ENCODE results near the gene OR2T6. TPM values are rescaled to one million over a fixed set of nuclear protein-coding genes. Genes with fewer than 3 reads are reported as not detected.
"Not testable (repeated sequence)": the region's sequence is repeated elsewhere in the genome, so short reads cannot be mapped to it uniquely, and the experiment has no call there.

The OR2T6 gene, protein sequence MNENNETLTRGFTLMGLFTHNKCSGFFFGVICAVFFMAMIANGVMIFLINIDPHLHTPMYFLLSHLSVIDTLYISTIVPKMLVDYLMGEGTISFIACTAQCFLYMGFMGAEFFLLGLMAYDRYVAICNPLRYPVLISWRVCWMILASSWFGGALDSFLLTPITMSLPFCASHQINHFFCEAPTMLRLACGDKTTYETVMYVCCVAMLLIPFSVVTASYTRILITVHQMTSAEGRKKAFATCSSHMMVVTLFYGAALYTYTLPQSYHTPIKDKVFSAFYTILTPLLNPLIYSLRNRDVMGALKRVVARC
- not detected in 2 replicates for total RNA-seq (2014; rRNA removed; shearing (Covaris generic))

DNA sequence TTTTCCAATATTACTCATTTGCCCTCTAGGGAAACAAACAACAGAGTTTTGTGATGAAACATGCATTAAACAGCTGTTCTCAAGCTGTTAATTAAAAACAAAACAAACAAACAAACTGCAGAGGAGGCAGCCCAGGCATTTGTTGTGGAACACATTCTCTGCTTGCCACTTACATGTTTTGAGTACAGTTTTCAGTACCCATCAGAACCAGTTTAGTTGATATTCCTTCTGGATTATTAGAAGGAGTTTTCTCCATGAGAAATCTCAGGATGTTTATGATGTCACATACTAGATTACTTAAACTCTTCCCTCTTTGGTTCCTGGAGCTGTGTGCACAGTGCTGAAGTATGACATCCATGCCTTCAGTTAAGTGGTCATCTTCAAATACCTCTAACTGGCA lies at the start of gene OR2T6:
OR2T6 (plus strand) TSS at position 301 of the 400 bp plus-strand sequence. CDS start 11,863 bp downstream, outside the sequence.
- no peak for DNase-seq (ENCODE audit: low spot score)

DNA sequence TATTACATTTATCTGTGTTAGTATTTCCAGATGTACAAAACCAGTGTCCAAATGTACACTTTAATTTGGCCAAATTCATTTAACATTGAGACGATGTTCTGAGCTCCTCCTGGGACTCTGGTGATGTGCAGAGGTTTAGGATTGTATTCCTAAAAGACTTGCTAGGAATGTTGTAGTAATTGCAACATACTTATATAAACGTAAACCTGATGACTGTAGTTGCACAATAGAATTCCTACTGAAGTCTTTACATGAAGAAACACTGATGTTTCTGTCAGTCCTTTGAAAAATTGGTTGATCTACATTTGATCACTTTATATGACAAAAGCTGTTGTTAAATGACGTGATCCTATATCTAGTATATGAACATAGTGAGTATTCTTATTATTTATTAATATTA lies 32.1 kb upstream of the OR2T6 start:
- DNase-seq (ENCODE audit: low spot score): no peak

DNA sequence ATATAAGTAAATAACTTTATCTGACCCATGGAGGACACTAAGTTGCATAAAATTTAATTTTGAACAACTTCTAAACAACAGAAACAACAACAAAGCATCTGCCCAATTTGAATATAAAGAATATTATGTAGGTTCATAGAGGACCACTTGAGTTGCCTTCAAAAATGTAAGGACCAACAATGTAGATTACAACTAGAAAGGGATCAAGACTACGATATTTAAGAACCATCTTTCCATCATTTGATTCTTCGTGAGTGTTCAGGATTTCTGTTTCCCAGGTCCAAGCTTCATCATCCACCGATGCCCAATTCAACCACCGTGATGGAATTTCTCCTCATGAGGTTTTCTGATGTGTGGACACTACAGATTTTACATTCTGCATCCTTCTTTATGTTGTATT lies 27.1 kb upstream of the OR2T6 start, which contains the start of gene OR14C36:
OR14C36 (plus strand) TSS at position 301 of the 400 bp plus-strand sequence; CDS start at position 301, 0 bp downstream.
- no peak for DNase-seq (ENCODE audit: low spot score)

- DNase-seq (ENCODE audit: low spot score): no peak
Observed at GRCh38 chr1:248359415-248359814, 16.1 kb upstream of the OR2T6 start.

- no peak for DNase-seq (ENCODE audit: low spot score)
Observed at GRCh38 chr1:248361121-248361715, 14.3 kb upstream of the OR2T6 start, which contains the start of gene OR2T4. TSS of gene OR2T4 (plus strand) at chr1:248361665. CDS start at chr1:248361665, 0 bp downstream.

DNA sequence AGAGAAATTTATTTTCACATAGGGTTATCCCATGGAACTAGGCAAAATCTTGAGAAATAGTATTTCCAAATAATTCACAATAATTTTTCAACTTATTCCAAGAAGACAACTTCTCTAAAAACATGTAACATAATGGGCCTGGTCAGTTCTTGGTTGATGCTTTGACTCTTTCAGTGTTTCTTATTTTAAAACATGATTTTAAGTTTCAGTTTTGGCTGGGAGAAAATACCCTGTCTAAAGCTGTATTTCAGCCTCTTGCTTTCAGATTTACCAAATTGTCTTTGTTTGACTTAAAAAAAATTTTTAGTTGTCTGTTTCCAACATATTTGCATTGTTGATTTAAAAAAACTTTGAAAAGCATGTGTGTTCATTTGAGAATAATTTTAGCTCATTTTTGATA lies 8.9 kb upstream of the OR2T6 start:
- no peak for DNase-seq (ENCODE audit: low spot score)

DNA sequence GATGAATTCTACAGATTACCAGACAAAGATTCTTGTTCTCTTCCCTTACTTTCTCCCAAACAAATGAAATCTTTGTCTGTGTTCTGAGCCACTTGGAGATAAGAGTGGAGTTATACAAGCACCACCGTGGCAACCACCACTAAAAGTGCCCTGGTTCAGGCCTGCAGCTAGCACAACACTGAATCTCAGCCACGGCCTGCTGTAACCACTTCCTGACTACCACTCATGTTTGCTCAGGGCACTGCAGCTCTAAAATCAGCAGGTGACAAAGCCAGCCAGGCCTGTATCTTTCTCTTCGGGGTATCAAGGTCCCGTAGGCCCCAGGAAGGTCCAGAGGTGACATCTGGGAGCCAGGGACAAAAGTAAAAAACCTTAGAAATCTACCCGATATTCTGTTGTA lies 3.2 kb upstream of the OR2T6 start:
- no peak for DNase-seq (ENCODE audit: low spot score)

DNA sequence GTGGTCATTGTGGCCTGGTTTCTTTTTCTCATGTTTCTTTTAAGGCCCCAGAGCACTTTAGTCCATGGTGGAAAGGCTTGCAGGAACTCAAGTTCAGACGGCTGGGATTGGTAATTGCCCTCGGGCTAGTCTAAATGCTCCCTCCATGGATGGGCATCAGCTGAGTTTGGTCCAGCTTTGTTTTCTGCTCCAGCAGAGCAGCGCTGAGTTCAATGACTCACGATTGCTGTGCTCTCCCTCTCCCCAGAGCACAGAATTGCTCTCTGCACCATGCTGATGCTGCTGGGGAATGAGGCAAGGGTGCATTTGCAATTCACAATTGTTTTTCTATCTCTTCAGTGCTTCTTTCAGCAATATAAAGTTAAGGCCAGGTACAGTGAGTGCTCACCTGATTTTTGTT lies 1.8 kb upstream of the OR2T6 start:
- DNase-seq (ENCODE audit: low spot score): no peak

DNA sequence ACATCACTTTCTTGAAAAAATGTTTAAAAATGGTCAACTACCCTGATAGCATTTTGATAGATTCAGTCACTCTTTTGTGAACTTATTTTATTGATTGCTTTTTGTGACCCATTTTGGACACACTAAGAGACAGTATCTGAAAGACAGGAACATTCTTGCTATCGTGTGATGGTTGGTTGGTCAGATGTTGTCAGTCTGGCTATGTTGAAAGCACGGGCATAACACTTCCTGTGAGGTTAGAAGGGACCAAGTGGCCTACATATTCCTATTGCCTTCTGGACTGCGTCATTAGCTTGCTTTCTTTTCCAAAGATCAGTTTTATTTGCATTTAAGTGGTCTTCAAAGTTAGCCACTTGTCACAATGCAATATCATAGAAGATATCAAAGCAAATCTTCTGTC lies 1.4 kb downstream of the OR2T6 start:
- DNase-seq (ENCODE audit: low spot score): no peak

- no peak for DNase-seq (ENCODE audit: low spot score)
Observed at GRCh38 chr1:248380854-248381253, 5.3 kb downstream of the OR2T6 start.

DNA sequence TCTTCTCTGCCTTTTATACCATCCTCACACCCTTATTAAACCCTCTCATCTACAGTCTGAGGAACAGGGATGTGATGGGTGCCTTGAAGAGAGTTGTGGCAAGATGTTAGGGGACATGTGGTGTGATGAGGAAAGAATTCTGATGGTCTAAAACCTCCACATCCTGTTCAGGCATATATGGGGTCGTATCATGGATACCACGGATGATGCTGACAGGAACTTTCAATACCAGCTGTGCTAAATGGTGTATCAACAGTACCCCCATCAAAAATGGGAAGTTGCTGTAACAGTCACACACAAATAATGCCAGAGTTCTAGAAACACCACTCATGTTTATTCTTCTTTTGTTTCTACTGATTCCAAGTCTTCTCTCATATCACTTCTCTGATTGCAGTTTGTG lies 12.9 kb downstream of the OR2T6 start:
- no peak for DNase-seq (ENCODE audit: low spot score)

DNA sequence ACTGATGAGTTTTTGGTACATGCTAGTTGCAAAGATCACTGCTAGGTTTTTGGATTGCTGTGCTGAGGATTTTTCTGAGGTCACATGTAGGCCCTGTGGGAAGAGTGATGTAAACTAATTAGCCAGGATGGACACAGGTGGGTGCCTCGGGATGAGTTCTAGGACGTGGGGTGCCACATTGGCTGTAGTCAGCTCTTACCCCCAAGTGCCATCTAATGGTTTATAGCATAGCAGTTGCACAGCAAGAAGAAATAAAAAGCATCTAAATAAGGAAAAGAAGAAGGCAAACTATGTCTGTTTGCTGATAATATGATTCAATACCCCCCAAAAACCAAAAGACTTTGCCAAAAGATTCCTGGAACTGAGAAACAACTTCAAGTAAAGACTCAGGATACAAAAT lies 17.5 kb downstream of the OR2T6 start:
- DNase-seq (ENCODE audit: low spot score): no peak

DNA sequence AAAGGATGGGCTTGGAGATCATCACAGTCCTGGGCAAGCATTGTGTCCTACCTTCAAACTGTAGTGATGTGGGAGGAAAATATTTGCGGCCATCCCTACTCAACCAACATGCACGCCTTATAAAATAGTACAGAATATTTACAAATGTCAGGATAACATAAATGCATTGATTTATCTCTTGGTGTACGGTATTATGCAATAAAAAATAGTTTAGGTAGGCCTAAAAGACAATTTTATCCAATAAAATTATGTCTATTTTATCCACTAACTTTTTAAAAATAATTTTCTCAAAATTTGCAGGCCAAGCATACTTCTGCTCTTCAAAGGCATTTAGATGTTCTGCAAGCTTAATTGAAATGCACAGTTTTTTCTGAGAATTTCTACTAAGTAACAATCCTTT lies 27.2 kb downstream of the OR2T6 start, which contains the start of gene OR2T1:
OR2T1 (plus strand) TSS at position 301 of the 400 bp plus-strand sequence. CDS start 3,100 bp downstream, outside the sequence.
- no peak for DNase-seq (ENCODE audit: low spot score)

GRCh38 chr1:248404024-248404423 lies 28.5 kb downstream of the OR2T6 start:
- no peak for DNase-seq (ENCODE audit: low spot score)

DNA sequence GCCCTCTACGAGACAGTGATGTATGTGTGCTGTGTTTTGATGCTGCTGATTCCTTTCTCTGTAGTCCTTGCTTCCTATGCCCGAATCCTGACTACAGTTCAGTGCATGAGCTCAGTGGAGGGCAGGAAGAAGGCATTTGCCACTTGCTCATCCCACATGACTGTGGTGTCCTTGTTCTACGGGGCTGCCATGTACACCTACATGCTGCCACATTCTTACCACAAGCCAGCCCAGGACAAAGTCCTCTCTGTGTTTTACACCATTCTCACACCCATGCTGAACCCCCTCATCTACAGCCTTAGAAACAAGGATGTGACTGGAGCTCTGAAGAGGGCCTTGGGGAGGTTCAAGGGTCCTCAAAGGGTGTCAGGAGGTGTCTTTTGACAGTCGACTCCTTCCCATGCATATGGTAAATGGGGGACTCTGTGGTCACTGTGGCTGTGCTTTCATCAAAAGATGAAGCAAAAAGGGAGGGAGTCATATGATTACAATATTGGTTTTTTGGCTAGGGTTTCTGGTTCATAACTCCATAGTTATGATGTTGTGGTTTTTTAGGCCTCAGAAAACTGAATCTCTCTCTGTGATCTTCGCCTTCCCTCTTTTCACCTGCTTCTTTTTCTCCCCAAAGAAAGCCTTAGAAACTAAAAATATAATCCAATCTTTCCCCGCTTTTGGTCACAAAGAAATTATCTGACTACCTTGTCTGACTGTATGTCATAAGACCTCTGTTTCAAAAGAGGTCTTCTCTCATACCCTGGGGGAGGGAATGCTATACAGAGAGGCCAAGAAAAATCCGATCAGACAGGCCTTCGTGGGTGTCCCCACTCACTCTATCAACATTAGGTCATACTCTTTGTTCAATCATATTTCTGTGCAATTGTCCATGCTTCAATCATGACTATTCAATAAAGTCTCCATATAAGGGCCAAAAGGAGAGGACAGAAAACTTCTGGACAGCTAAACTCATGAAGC lies 31.5 kb downstream of the OR2T6 start:
- DNase-seq (ENCODE audit: low spot score): no peak

- DNase-seq (ENCODE audit: low spot score): no peak
Observed at GRCh38 chr1:248416226-248416625, 40.7 kb downstream of the OR2T6 start.

- no peak for DNase-seq (ENCODE audit: low spot score)
Observed at GRCh38 chr1:248417854-248418253, 42.3 kb downstream of the OR2T6 start.

DNA sequence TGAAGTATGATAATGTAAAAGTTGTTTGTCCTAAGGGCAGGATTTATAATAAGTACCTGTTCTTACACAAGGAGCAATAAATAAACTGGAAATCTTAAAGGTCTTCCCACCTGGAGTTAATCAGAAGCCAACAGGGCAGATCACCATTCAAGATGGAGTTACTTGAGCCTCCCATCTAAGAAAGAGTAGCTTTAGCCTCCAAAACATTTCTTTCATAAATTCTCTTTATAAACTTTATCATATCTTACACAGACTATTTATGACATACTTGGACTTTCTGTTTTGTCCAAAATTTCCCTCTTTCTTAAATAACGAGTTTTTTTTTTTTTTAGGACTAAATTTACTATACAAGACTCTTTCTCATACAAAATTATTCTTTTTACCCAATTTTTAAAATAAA lies 45.8 kb downstream of the OR2T6 start:
- no peak for DNase-seq (ENCODE audit: low spot score)

DNA sequence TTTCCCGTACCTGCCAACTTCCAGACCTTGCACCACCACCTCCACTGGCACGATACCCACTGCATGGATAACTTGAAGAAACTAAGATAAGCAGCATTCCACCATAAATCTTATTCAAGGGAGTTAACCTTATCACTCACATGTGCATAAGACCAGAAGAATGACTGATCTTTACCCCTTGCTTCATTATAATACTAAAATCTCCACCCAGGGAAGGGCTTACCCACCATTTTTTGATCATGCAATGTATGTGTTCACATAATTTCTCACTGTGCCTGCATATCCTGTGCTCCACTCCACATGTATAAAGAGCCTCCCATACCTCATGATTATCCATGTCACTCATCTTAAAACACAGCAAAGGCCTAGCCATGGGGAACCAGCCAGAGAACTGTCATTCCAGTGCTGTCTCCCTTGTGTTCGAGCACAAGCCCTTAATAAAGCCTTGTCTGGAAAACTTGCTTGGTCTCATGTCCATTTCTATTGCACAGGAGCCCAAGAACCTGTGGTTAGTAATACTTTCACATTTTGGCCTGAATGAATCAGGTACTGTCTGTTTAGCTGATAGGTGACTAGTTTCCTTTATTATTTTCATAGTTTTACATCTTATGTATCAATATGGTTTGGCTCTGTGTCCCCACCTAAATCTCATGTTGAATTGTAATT lies 52.1 kb downstream of the OR2T6 start:
- DNase-seq (ENCODE audit: low spot score): not testable (repeated sequence)

DNA sequence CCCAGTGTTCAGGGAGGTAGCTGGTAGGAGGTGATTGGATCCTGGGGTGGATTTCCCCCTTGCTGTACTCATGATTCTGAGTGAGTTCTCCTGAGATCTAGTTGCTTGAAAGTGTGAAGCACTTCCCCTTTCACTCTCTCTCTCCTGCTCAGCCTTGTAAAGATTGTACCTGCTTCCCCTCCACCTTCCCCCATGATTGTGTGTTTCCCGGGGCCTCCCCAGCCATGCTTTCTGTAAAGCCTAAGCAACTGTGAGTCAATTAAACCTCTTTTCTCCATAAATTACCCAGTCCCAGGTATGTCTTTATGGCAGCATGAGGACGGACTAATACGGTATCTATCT lies 52.6 kb downstream of the OR2T6 start:
- not testable (repeated sequence) for DNase-seq (ENCODE audit: low spot score)

DNA sequence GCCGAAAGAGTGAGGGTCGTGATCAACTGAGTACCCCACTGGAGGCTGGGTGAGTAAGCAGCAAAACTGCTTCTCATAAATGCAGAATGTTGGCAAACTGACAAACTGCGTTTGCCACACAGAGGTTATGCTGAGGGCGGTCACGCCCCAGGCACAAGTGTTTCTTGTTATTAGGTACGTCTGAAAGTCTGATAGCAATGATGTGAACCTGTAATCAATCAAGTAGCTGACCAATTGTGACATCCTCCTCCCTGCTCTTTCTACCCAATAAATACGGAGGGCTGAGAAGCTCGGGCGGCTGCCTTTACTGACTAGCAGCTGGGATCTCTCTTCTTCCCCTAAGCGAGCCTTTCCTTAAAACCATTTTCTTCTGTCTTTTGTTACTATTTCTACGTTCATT lies 56.1 kb downstream of the OR2T6 start:
- not testable (repeated sequence) for DNase-seq (ENCODE audit: low spot score)

- not testable (repeated sequence) for DNase-seq (ENCODE audit: low spot score)
Observed at GRCh38 chr1:248432201-248432600, 56.7 kb downstream of the OR2T6 start.
